DMS53 (cell line): Measurements from ENCODE around the gene GNAT2.
"Not testable (repeated sequence)": the region's sequence is repeated elsewhere in the genome, so short reads cannot be mapped to it uniquely, and the experiment has no call there.

Source experiments
- DNase-seq: peaks from one replicate; lab custom pipeline; 2025; lab: John Stamatoyannopoulos, UW

Gene GNAT2

DNA sequence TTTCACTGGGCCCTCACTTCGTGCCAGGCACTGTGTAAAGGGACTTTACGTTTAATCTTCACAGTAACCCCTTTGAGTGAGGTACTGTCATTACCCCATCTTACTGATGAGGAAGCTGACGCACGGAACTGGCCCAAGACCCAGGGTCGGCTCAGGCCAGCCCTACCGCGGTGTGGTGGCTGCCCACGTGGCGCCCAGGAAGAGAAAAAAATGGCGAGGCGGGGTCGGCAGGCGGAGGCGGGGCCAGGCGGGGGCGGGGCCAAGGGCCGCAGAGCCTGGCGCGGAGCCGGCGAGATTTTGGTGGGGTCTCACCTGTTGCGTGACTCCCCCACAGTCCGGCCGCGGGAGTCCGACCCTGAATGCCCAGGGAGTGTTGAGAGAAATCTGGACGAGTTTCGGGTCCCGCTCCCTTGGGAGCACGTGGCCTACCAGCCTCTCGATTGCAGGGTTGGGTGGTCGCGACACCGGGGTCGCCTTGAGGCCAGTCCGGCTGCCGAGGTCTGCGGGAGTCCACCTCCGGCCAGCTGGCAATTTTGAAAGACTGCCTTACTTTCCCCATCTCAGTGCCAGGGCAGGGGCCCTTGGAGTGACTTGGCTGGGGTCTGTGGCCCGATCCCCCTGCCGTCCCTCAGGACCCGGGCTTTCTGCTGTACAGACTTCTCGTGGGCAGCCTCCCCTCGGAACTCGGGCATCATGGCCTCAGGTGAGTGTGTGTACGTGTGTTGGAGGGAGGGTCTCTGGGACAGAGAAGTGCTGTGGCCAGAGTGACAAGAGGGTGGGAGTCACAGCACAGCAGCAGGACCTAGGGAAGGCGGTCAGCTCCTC is at the start of gene GNAT2, which contains the start of gene AMPD2:
Gene GNAT2 (minus strand): TSS at position 41 of the 825 bp plus-strand sequence. CDS start 6,746 bp downstream, outside the sequence.
Gene AMPD2 (plus strand): TSS at position 262 of the 825 bp plus-strand sequence. CDS start 1,339 bp downstream, outside the sequence.
- DNase-seq = peak; percentile 90

DNA sequence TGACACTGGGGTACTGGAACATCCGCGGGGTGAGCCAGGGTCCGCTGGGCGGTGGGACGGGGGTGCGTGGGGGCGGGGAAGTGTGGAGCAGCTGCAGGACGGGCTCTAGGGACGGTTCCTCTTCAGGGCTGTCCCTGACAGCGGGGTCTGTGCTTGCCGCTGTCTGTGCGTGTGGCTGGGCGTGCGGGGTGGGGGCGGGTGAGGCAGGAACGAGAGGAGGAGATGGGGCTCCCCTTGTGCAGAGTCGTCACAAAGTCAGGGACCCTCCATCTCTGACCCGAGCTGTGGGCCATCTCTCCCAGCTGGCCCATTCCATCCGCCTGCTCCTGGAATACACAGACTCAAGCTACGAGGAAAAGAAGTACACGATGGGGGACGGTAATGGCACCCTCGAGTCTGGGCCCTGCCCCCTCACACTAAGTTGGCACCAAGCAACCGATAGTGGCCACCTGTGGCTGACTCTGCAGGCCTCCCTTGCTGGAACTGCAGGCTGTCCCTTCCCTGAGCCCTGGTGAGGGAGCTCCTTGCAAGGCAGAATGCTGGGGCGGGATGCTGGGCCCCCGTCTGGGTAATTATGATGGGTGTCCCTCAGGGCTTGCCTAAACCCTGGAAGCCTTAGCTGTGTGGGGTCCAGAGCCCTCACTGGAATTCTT is 48.8 kb upstream of the GNAT2 start:
- DNase-seq = no peak

GRCh38 chr1:109667452-109668122 is 48.2 kb upstream of the GNAT2 start, which contains the start of gene GSTM2:
Gene GSTM2 (plus strand): TSS chr1:109668057. CDS start chr1:109668116, 59 bp downstream.
- DNase-seq = peak; percentile 90

DNA sequence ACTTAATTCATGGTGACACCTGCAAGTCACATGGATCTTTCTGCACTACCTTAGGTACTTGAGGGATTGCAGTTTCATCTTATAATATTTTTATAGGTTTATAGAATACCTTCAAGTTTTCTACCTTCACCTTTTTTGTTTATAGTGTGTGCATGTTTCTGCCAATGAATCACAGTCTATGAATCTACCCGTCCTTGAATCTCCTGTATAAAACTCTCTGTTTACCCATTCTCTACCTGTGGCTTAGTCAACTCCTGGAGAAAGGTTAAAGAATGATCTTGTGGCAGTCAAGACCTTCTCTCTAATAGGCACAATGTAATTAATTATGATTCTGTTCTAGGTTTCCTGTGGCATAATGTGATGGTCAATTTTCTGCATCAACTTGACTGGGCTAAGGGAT is 45.3 kb upstream of the GNAT2 start:
- no peak for DNase-seq

- no peak for DNase-seq
Measured at GRCh38 chr1:109661391-109661790, 42.0 kb upstream of the GNAT2 start.

DNA sequence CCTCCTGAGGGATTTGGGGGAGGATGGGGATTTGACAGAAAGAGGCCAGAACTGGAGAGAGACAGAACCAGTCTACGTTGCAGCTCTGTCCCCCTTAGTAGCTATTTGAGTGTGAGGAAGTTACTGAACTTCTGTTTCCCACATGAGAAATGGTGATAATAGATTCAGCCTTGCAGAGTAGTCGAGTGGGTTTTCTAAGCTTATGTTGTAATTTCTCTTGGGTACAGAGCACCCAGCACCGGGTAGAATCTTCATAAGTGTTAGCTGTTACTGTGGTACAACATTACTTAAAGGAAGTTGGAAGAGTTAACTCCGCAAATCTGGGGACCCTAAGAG is 41.2 kb upstream of the GNAT2 start:
- DNase-seq = not testable (repeated sequence)

DNA sequence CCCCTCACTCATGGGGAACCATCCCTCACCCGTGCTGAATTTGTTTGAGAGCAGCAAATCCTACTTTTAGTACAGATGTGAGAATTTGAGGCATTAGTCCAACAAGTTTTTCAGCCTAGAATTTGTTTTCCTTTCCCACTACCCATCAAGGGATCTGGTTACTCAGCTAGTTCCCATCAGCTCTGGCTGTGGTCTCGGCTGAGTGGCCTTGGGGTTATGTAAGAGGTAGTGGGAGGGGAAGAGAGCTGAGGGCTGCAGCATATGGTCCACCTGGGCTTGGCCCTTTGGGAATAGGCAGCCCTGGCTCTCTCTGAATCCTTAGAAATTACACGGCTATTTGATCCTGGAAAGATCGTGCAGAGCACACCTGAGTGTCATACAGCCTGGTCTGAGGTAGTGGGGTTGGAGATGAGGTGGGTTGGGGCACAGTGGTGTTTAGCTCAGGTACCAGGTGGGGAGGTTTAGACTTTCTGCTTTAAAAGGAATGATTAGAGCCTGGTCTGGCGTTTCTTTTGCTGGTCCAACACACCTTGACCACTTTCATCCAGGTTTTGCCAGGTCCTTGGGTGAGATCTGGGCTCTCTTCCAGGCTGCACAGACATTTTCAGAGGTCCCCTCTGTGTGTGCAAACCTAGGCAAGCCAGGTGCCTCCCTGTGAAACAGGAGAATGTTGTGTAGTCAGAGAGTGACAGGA is 40.7 kb upstream of the GNAT2 start:
- no peak for DNase-seq

- DNase-seq = no peak
Measured at GRCh38 chr1:109659145-109659544, 39.7 kb upstream of the GNAT2 start.

DNA sequence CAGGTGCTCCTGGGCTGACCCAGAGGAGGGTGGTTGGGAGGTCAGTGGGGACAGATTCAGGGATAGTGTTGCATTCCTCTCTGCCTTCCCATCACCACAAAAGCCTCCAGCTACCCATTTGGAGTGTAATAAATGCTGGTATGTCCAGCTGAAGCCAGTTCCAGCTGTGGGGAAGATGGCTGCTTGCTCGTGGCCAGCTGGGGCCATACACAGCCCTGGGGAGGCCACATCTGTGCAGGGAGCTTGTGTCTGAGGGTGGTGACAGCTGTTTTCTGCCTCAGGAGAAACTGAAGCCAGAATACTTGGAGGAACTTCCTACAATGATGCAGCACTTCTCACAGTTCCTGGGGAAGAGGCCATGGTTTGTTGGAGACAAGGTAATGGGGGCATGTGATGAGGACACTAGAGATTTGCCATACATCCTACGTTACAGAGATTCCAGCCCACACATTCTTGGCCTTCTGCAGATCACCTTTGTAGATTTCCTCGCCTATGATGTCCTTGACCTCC is 39.2 kb upstream of the GNAT2 start:
- DNase-seq = no peak

DNA sequence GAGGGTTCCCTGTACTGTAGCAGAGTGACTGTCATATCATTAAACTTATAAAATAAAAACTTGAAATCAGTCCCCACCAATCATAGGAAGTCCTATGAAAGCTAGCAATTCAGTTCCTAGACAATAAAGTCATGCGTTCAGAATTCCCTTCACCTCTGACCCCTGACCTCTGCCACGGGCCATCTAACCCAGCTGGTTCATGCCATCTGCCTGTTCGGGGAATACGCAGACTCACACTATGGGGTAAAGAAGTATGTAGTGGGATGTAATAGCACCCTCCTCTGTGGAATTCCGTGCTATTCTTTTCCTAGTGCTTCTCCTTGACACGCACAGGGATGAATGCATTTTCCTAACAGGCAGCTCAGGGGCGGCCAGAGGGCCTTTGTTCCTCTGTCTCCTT is 38.6 kb upstream of the GNAT2 start:
- DNase-seq = no peak

DNA sequence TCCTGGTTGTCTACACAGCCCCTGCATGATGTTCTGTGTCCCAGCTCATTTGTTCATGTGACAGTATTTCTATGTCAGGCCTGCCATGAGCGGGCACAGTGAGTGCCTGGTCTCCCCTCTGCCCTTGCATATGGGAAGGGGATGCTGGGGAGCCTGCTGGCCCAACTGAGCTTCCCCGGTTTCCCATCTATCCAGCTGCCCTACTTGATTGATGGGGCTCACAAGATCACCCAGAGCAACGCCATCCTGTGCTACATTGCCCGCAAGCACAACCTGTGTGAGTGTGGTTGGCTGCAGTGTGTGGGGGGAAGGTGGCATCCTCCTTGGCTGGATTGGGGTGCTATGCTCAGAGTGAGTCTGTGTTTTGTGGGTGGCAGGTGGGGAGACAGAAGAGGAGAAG is 38.0 kb upstream of the GNAT2 start:
- no peak for DNase-seq

DNA sequence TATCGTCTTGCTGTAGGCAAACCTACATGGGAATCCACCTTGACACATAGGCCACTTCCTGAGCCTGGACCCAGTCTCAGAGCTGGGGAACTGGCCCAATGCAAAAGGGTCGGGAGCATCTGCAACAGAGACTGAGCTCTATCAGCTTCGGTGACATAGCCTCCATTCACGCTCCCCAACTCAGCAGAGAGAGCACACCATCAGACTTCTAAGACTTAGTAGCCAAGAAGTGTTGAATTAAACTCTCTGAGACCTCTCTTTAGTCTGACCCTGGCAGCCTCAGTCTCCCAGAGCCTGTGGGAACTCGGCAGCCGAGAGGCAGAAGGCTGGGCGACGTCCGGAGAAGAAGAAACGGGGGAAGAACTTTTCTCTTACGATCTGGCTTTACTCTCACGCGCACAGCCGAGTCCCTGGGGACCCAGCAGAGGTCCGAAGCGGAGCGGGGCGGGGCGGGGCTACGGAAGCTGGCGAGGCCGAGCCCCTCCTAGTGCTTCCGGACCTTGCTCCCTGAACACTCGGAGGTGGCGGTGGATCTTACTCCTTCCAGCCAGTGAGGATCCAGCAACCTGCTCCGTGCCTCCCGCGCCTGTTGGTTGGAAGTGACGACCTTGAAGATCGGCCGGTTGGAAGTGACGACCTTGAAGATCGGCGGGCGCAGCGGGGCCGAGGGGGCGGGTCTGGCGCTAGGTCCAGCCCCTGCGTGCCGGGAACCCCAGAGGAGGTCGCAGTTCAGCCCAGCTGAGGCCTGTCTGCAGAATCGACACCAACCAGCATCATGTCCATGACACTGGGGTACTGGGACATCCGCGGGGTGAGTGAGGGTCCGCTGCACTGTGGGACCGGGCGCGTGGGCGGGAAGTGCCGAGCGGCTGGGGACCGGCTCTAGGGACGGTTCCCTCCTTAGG is 36.5 kb upstream of the GNAT2 start, which contains the start of gene GSTM4:
Gene GSTM4 (plus strand): TSS at position 485 of the 905 bp plus-strand sequence. CDS start 291 bp downstream, at position 776.
- peak; percentile 75 for DNase-seq

GRCh38 chr1:109654519-109654918 is 35.1 kb upstream of the GNAT2 start:
- no peak for DNase-seq

DNA sequence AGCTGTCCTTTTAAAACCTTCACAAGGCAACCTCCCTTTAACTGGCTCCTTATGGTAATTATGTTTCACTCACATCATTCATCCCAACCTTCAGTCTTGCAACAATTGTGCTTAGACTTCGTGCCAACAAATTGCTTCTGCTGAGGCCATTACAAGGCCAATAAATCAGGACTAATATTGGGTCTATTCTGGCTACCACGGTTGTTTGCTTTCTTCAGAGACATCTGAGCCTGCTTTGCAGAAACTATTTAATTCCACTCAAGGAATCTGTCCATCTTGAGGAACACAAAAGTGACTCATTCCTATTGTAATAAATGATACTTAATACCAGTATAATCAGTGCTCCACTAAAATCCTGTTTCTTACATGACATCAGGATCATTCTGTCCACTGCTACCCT is 33.9 kb upstream of the GNAT2 start:
- DNase-seq = no peak

DNA sequence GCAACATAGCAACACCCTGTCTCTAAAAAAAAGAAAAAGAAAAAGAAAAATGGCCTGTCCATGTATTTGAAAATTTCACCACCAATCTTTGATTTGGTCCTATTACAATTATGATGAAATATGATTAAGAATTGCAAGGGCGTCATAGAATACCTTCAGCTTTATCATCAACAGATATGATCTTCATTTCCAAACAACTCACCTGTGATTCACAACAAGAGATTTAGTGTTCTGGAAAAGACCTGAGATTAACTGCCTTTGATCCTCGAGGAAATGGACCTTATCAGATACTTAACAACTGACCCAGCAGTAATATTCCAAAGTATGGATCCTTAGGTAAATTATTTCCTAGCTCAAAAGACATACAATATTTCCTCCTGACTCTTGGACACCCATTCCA is 33.0 kb upstream of the GNAT2 start:
- DNase-seq = no peak

DNA sequence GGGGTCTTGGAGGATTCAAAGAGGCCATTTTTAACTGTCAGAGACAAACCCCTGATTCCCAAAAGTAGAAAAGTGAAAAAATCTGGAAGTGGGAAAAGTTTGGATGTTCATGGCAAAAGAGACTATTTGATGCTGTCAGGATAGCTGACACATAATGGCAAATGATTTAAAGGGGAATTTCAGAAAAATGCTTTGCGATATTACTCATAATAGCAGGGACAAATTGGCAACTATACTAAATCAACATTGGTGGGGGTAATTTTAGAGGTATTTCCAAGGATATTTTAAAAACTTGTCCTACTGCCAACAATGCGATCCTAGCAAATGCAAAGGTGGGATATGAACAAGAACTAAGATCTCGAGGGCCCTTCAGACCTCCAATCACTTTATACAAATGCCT is 31.2 kb upstream of the GNAT2 start:
- DNase-seq = no peak

GRCh38 chr1:109649491-109649914 is 30.1 kb upstream of the GNAT2 start:
- DNase-seq = no peak

- no peak for DNase-seq
Measured at GRCh38 chr1:109644670-109645069, 25.3 kb upstream of the GNAT2 start.

DNA sequence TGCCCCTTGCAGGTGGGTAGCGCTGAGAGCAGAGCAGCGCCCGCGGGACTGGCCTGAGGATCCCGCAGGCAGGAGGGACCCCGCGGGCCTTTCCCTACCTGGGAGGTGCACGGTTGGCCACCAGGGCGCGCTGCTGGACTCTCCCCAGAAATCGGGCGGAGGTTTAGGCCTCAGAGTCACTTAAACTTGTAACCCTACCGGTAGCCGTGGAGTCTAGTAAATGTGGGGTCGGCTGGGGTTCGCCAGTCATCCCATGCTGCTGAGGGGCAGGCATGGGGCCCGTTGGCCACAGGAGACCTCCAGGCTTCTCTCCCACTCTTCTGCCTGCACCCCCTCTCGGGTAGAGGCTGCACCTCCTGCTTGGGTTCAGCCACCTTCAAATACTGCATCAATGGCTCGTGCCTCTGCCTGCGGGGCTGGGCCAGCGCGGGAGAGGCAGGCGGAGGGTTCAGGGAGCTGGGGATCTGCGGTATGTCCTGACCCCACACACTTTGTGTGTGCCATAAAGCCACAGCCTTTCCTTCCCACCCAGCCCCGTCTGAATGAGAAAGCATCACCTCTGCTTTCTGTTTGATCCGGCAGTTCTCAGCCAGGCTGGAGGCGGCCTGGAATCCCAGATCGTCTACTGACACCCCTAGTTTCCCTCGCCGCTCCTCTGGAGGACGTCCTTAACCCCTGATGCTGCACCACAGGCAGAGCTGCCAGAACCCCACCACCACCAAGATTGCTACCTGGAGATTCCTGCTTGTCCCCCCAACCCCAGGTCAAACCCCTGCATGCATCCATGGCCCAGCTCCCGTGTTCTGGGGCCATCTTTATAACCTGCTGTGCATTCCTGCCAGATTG is 24.2 kb upstream of the GNAT2 start:
- DNase-seq = peak; percentile 86

GRCh38 chr1:109642626-109643025 is 23.2 kb upstream of the GNAT2 start:
- DNase-seq = no peak
